HepG2 (cell line): Measurements from ENCODE around the gene ZCCHC12. TPM values are rescaled to one million over a fixed set of nuclear protein-coding genes. Genes with fewer than 3 reads are reported as not detected.

Source experiments
- ATAC-seq: fragments of 200-7000 bp; cut with Tn5 transposase; 3 replicates; pipeline ENCODE4 v1.9.1; 2020; ENCODE audit warnings: mild to moderate bottlenecking, moderate library complexity
- BruUV-seq: library from RNA; stranded (reverse); fragments of 400-500 nt; replicated peaks from 2 replicates; lab custom pipeline; 2021; lab: Mats Ljungman, UMichigan
- CTCF ChIA-PET: fragments of 300-600 bp; formaldehyde crosslinking; extraction: SDS; loops from one replicate; lab custom pipeline; 2021; ENCODE audit warnings: low total read pairs, inconsistent platforms, low intra/inter-chr PET ratio; lab: Yijun Ruan, JAX
- POLR2A ChIA-PET: fragments of 350-600 bp; sonication (Branson Sonifier 250); formaldehyde crosslinking; loops from one replicate; lab custom pipeline; 2020; ENCODE audit warnings: antibody characterized with exemption, inconsistent platforms; lab: Yijun Ruan, JAX
- DNase-seq: peaks from one replicate; pipeline ENCODE4 v3.0.0-alpha.2; 2015; ENCODE audit warnings: low spot score
- FAIRE-seq: peaks from 3 replicates; lab custom pipeline; 2011; peaks lifted over from hg19 to GRCh38; lab: Jason Lieb, UNC
- H2AFZ ChIP-seq: one replicate; pipeline ENCODE4 v1.6.1; 2011; ENCODE audit warnings: low read length, inconsistent platforms
- H3K27ac ChIP-seq: fragments of 300-600 bp; 3 replicates; pipeline ENCODE4 v1.8.0; 2011; ENCODE audit warnings: mixed run types, mild to moderate bottlenecking, mixed read lengths, low read length, inconsistent platforms; ENCODE audit not compliant: insufficient read depth; ENCODE audit errors: extremely low read length
- H3K27me3 ChIP-seq, 2 experiments: fragments of 200-600 bp in 1 of 2; 2 replicates in 1 of 2; 3 replicates in 1 of 2; pipeline versions ENCODE4 v1.6.0 to v1.8.0; 2011; ENCODE audit warnings: low read length in 2 of 2, mild to moderate bottlenecking in 2 of 2, moderate library complexity in 2 of 2, inconsistent platforms in 1 of 2; ENCODE audit not compliant: insufficient read depth in 2 of 2, control insufficient read depth in 1 of 2
- H3K36me3 ChIP-seq, 2 experiments: fragments of 200-600 bp in 1 of 2; replicated peaks in 1 of 2; 2 replicates in 1 of 2; 3 replicates in 1 of 2; pipeline versions ENCODE4 v1.5.1 to v1.8.0; 2011; ENCODE audit warnings: low read length in 2 of 2, inconsistent platforms in 1 of 2; ENCODE audit not compliant: insufficient read depth in 2 of 2, control insufficient read depth in 1 of 2
- H3K4me1 ChIP-seq: 2 replicates; pipeline ENCODE4 v1.5.1; 2012; ENCODE audit warnings: low read length, inconsistent platforms; ENCODE audit not compliant: insufficient read depth
- H3K4me2 ChIP-seq: 2 replicates; pipeline ENCODE4 v1.6.0; 2011; ENCODE audit warnings: low read depth, low read length, inconsistent platforms
- H3K4me3 ChIP-seq, 3 experiments: fragments of 200-600 bp in 1 of 3; sonication (generic), shearing (Covaris generic) in 1 of 3; replicated peaks in 1 of 3; 2 replicates each; pipeline ENCODE4 v1.5.1; 2011 to 2016; ENCODE audit warnings: low read length in 3 of 3, inconsistent platforms in 2 of 3, low read depth in 2 of 3, mild to moderate bottlenecking in 2 of 3, control low read depth in 1 of 3, mixed read lengths in 1 of 3; ENCODE audit not compliant: insufficient read depth in 1 of 3
- H3K79me2 ChIP-seq: one replicate; pipeline ENCODE4 v1.6.1; 2011; ENCODE audit warnings: low read length, inconsistent platforms; ENCODE audit not compliant: insufficient read depth
- H3K9ac ChIP-seq: 2 replicates; pipeline ENCODE4 v1.6.0; 2011; ENCODE audit warnings: mild to moderate bottlenecking, low read depth, low read length, inconsistent platforms; ENCODE audit not compliant: insufficient read depth
- H3K9me3 ChIP-seq: 2 replicates; pipeline ENCODE4 v1.5.1; 2012; ENCODE audit warnings: mild to moderate bottlenecking, low read length
- H4K20me1 ChIP-seq: 2 replicates; pipeline ENCODE4 v1.6.0; 2011; ENCODE audit warnings: inconsistent platforms, mild to moderate bottlenecking, low read length, moderate library complexity; ENCODE audit not compliant: insufficient read depth
- NFE2 ChIP-seq: sonication (generic); formaldehyde crosslinking; IDR thresholded peaks from 2 replicates; pipeline ENCODE4 v1.4.0; 2020; ENCODE audit warnings: missing genetic modification reagents
- NONO ChIP-seq, 2 experiments: fragments of 450-650 bp in 1 of 2; sonication (generic) in 1 of 2; formaldehyde crosslinking in 1 of 2; IDR thresholded peaks in 1 of 2; conservative IDR thresholded peaks in 1 of 2; 2 replicates each; pipeline versions ENCODE4 v1.6.1 to v1.8.0; 2017 to 2022; ENCODE audit warnings: mild to moderate bottlenecking in 1 of 2, missing genetic modification reagents in 1 of 2, moderate library complexity in 1 of 2
- ZNF496 ChIP-seq: sonication (generic); formaldehyde crosslinking; IDR thresholded peaks from 2 replicates; pipeline ENCODE4 v1.8.1; 2023; ENCODE audit warnings: mild to moderate bottlenecking, moderate library complexity, missing genetic modification reagents; ENCODE audit not compliant: insufficient replicate concordance
- WGBS: methylation state at CpG from one replicate; pipeline ENCODE4 v1.1.6; 2017; ENCODE audit warnings: low lambda C conversion rate; 5-methylcytosine and 5-hydroxymethylcytosine counted together
- in situ Hi-C: cut with HindIII; loops from 2 replicates; pipeline ENCODE4 v1.10.0; 2017; ENCODE audit warnings: low pct_unique_long_range_greater_than_20kb; ENCODE audit not compliant: extremely low pct_ligation_motif_present
- intact Hi-C: fragments of 100-400 bp; cut with micrococcal nuclease; formaldehyde crosslinking; loops from one replicate; pipeline ENCODE4 v1.10.0; 2022; ENCODE audit not compliant: unreplicated experiment
- polyA plus RNA-seq, 8 experiments: library from polyadenylated mRNA; depleted of rRNA in 3 of 8; stranded (reverse) in 7 of 8; unstranded in 1 of 8; fragments of >200 nt; fragmentation: Illumina TruSeq in 4 of 8; extraction: Trizol in 4 of 8; gene quantifications; 2 replicates each; pipeline versions ENCODE4 v1.2.1 to v1.2.3, GENCODE V29; 2011 to 2016; ENCODE audit warnings: low read depth in 4 of 8, missing spikeins in 1 of 8, mixed read lengths in 1 of 8; ENCODE audit not compliant: insufficient read depth in 1 of 8
- total RNA-seq, 5 experiments: library from RNA; depleted of rRNA; stranded (reverse); fragments of >200 nt; fragmentation: Illumina TruSeq; extraction: Trizol; gene quantifications; 2 replicates each; pipeline ENCODE4 v1.2.3, GENCODE V29; 2016; ENCODE audit warnings: low read depth in 1 of 5
- TF ChIP-seq, protein P1 (sequence below): sonication (generic); formaldehyde crosslinking; IDR thresholded peaks from 2 replicates; pipeline ENCODE4 v1.5.1; 2020; ENCODE audit warnings: mild to moderate bottlenecking, missing genetic modification reagents, moderate library complexity

The ZCCHC12 gene
- total and polyA plus RNA-seq, 2 of the 13 experiments (the other 11 are each of a cell fraction or from before 2014, with no cell fraction given): 0.05 to 0.20 TPM

DNA sequence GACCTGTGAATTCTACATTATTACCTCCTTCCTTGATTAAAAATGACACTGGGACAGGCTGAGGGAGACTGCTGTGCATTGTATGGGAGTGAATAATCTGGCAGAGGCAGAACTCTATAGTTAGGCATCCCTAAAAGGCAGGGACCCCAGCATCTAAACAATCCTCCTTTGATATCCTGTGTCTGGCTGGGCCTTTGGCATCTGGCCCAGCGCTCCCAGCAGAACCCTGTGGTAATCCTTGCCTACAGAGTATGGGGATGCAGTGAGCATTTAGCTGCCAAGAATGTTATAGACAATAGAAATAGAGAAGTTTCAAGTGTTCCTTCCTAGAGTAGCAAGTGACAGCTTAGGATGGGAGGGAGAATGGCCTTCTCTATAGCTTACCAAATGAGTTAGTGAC lies 38.5 kb downstream of the ZCCHC12 start:
- Histone ChIP-seq H3K79me2 (no peaks in the 10 kb centered on the region), H3K27ac (no peak overlapping the region), H3K9me3 (no peaks in the 10 kb centered on the region), H3K4me3 (no peak overlapping the region), H3K4me1 (no peaks in the 10 kb centered on the region), H3K36me3 (no peaks in the 10 kb centered on the region), H4K20me1 (no peaks in the 10 kb centered on the region), H3K4me2 (no peak overlapping the region), H2AFZ (no peak overlapping the region), H3K27me3 (no peaks in the 10 kb centered on the region), H3K9ac (no peak overlapping the region)
- in situ Hi-C loops (loop anchor here (25.0 kb wide), 1 partner anchor 125 kb away; no protein-coding TSS in a partner anchor), intact Hi-C loops (no loop called here)
- WGBS: 67% methylated on average over 1 of the region's 1 CpG
- no TSS peak for BruUV-seq
- no peak for ATAC-seq
- POLR2A ChIA-PET: no interaction called here
- CTCF ChIA-PET: no interaction called here
- no peak for TF ChIP-seq ZNF496
- TF ChIP-seq NONO (IDR thresholded peaks at IDR 0.05): no peak
- TF ChIP-seq NONO (CRISPR knock-in tag; conservative IDR thresholded peaks at IDR 0.05): no peak
- TF ChIP-seq, protein P1, sequence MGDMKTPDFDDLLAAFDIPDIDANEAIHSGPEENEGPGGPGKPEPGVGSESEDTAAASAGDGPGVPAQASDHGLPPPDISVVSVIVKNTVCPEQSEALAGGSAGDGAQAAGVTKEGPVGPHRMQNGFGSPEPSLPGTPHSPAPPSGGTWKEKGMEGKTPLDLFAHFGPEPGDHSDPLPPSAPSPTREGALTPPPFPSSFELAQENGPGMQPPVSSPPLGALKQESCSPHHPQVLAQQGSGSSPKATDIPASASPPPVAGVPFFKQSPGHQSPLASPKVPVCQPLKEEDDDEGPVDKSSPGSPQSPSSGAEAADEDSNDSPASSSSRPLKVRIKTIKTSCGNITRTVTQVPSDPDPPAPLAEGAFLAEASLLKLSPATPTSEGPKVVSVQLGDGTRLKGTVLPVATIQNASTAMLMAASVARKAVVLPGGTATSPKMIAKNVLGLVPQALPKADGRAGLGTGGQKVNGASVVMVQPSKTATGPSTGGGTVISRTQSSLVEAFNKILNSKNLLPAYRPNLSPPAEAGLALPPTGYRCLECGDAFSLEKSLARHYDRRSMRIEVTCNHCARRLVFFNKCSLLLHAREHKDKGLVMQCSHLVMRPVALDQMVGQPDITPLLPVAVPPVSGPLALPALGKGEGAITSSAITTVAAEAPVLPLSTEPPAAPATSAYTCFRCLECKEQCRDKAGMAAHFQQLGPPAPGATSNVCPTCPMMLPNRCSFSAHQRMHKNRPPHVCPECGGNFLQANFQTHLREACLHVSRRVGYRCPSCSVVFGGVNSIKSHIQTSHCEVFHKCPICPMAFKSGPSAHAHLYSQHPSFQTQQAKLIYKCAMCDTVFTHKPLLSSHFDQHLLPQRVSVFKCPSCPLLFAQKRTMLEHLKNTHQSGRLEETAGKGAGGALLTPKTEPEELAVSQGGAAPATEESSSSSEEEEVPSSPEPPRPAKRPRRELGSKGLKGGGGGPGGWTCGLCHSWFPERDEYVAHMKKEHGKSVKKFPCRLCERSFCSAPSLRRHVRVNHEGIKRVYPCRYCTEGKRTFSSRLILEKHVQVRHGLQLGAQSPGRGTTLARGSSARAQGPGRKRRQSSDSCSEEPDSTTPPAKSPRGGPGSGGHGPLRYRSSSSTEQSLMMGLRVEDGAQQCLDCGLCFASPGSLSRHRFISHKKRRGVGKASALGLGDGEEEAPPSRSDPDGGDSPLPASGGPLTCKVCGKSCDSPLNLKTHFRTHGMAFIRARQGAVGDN: no peak
- TF ChIP-seq NFE2 (CRISPR knock-in tag): no peak
- no peak for FAIRE-seq
- no peak for DNase-seq
